Measurements from ENCODE around the gene HNRNPH3. TPM values are rescaled to one million over a fixed set of nuclear protein-coding genes. Genes with fewer than 3 reads are reported as not detected.

The HNRNPH3 gene
- polyA plus RNA-seq, 1 donor, result 431 TPM

GRCh38 chr10:68366600-68366999, 34.7 kb downstream of the HNRNPH3 start:
- no peak for DNase-seq

- DNase-seq, result no peak
Measured at GRCh38 chr10:68367121-68367520, 35.3 kb downstream of the HNRNPH3 start.

GRCh38 chr10:68371604-68372003, 39.7 kb downstream of the HNRNPH3 start:
- DNase-seq, result no peak

- no peak for DNase-seq
Measured at GRCh38 chr10:68385740-68386139, 53.9 kb downstream of the HNRNPH3 start.

Other genes starting within 250 kb of the HNRNPH3 start
- 0.03 TPM for gene MYPN, start 222.6 kb upstream of the HNRNPH3 start, polyA plus RNA-seq (ENCODE audit: insufficient read length)
- 1.7 TPM for gene ATOH7, start 100.0 kb upstream of the HNRNPH3 start, polyA plus RNA-seq (ENCODE audit: insufficient read length)
- 93.8 TPM for gene PBLD, start 864 bp downstream of the HNRNPH3 start, polyA plus RNA-seq (ENCODE audit: insufficient read length)
- 43.0 TPM for gene RUFY2, start 75.2 kb downstream of the HNRNPH3 start, polyA plus RNA-seq (ENCODE audit: insufficient read length)
- 21.8 TPM for gene DNA2, start 139.9 kb downstream of the HNRNPH3 start, polyA plus RNA-seq (ENCODE audit: insufficient read length)
- gene SLC25A16, start 195.5 kb downstream of the HNRNPH3 start, polyA plus RNA-seq (ENCODE audit: insufficient read length), result 32.1 TPM
- 12.7 TPM for gene TET1, start 228.3 kb downstream of the HNRNPH3 start, polyA plus RNA-seq (ENCODE audit: insufficient read length)

Measured in left kidney (tissue), 2 donors.